SK-N-SH (cell line): ENCODE data around the gene SLC8A1.

Experiments used
- CTCF ChIP-seq: fragments of 200-600 bp; sonication (generic); IDR thresholded peaks from 2 replicates; pipeline ENCODE4 v1.6.1; 2017; ENCODE audit warnings: antibody characterized with exemption, mild to moderate bottlenecking, moderate library complexity
- EP300 ChIP-seq, 2 experiments: IDR thresholded peaks; 2 replicates each; pipeline versions ENCODE4 v1.4.0 to v1.6.1; 2012; ENCODE audit warnings: borderline replicate concordance in 1 of 2, low read depth in 1 of 2, low read length in 1 of 2
- EZH2phosphoT487 ChIP-seq: fragments of 200-600 bp; sonication (generic); IDR thresholded peaks from 2 replicates; pipeline ENCODE4 v1.6.1; 2017; ENCODE audit warnings: low read depth, mixed run types, mild to moderate bottlenecking, antibody characterized with exemption, moderate library complexity, borderline replicate concordance
- FOXM1 ChIP-seq: IDR thresholded peaks from 2 replicates; pipeline ENCODE4 v1.4.0; 2012; ENCODE audit warnings: low read depth, mild to moderate bottlenecking
- GATA2 ChIP-seq: sonication (generic); formaldehyde crosslinking; IDR thresholded peaks from 2 replicates; pipeline ENCODE4 v1.5.0; 2020; ENCODE audit warnings: mild to moderate bottlenecking, missing genetic modification reagents
- TF ChIP-seq, protein P1 (sequence below): IDR thresholded peaks from 2 replicates; pipeline ENCODE4 v1.4.0; 2012; ENCODE audit warnings: low read depth, borderline replicate concordance

- TF ChIP-seq FOXM1 (no peak), CTCF (no peak), EP300 (IDR thresholded peaks at IDR 0.05; ENCODE audit: borderline replicate concordance in 1 of 2, low read depth in 1 of 2, low read length in 1 of 2) (no peak), EZH2phosphoT487 (no peak), GATA2 (CRISPR knock-in tag) (no peak)
- TF ChIP-seq, protein P1, sequence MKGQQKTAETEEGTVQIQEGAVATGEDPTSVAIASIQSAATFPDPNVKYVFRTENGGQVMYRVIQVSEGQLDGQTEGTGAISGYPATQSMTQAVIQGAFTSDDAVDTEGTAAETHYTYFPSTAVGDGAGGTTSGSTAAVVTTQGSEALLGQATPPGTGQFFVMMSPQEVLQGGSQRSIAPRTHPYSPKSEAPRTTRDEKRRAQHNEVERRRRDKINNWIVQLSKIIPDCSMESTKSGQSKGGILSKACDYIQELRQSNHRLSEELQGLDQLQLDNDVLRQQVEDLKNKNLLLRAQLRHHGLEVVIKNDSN: no peak
Measured at GRCh38 chr2:40181855-40182254, 270.0 kb downstream of the SLC8A1 start.
